CD1c-positive myeloid dendritic cell (primary cell): ENCODE results near the gene CNTF.

Experiments used
- DNase-seq: peaks from one replicate; pipeline ENCODE4 v3.0.0-alpha.2; 2016; ENCODE audit errors: extremely low spot score

Gene CNTF

GRCh38 chr11:58641803-58642581 is 19.5 kb downstream of the CNTF start:
- no peak for DNase-seq

GRCh38 chr11:58645854-58646253 is 23.4 kb downstream of the CNTF start:
- DNase-seq = no peak

- DNase-seq = no peak
Measured at GRCh38 chr11:58647141-58647699, 24.8 kb downstream of the CNTF start.

GRCh38 chr11:58647866-58648265 is 25.4 kb downstream of the CNTF start:
- DNase-seq = no peak

GRCh38 chr11:58649623-58650022 is 27.2 kb downstream of the CNTF start:
- no peak for DNase-seq

GRCh38 chr11:58650496-58650895 is 28.0 kb downstream of the CNTF start:
- no peak for DNase-seq

GRCh38 chr11:58652726-58653280 is 30.3 kb downstream of the CNTF start:
- DNase-seq = no peak

- DNase-seq = peak; percentile 78
Measured at GRCh38 chr11:58654079-58654907, 31.8 kb downstream of the CNTF start.

GRCh38 chr11:58654908-58655296 is 32.4 kb downstream of the CNTF start:
- no peak for DNase-seq

- no peak for DNase-seq
Measured at GRCh38 chr11:58656348-58656747, 33.9 kb downstream of the CNTF start.

- DNase-seq = no peak
Measured at GRCh38 chr11:58658623-58659022, 36.2 kb downstream of the CNTF start.

GRCh38 chr11:58659404-58659803 is 36.9 kb downstream of the CNTF start:
- DNase-seq = no peak

GRCh38 chr11:58659910-58660570 is 37.6 kb downstream of the CNTF start:
- no peak for DNase-seq

GRCh38 chr11:58671983-58672633 is 49.6 kb downstream of the CNTF start:
- DNase-seq = no peak

GRCh38 chr11:58674609-58675008 is 52.1 kb downstream of the CNTF start:
- no peak for DNase-seq
